Kidney epithelial cell (primary cell): Measurements from ENCODE around the gene EML3. TPM values are rescaled to one million over a fixed set of nuclear protein-coding genes. Genes with fewer than 3 reads are reported as not detected.
"Not testable (repeated sequence)": the region's sequence is repeated elsewhere in the genome, so short reads cannot be mapped to it uniquely, and the experiment has no call there.

ENCODE experiments used
- DNase-seq: peaks from one replicate; pipeline ENCODE4 v3.0.0-alpha.2; 2010; ENCODE audit warnings: low read depth
- H3K27me3 ChIP-seq: 2 replicates; pipeline ENCODE4 v1.6.0; 2011; ENCODE audit warnings: low read length; ENCODE audit not compliant: control insufficient read depth, insufficient read depth
- H3K36me3 ChIP-seq: 2 replicates; pipeline ENCODE4 v1.5.1; 2011; ENCODE audit warnings: low read length; ENCODE audit not compliant: control insufficient read depth, insufficient read depth
- H3K4me3 ChIP-seq: 2 replicates; pipeline ENCODE4 v1.5.1; 2011; ENCODE audit warnings: low read depth, mild to moderate bottlenecking, control low read depth, low read length
- CTCF ChIP-seq: IDR thresholded peaks from 2 replicates; pipeline ENCODE4 v1.5.1; 2011; ENCODE audit warnings: mild to moderate bottlenecking, moderate library complexity, low read length, control low read depth, inconsistent platforms; ENCODE audit not compliant: insufficient read depth, poor library complexity, severe bottlenecking
- total RNA-seq: library from RNA; depleted of rRNA; stranded (reverse); fragments of >200 nt; gene quantifications from 2 replicates; pipeline ENCODE4 v1.2.3, GENCODE V29; 2015

EML3 gene
- total RNA-seq, 1 donor from 2014 or later, result 21.1 TPM

GRCh38 chr11:62591448-62592145 lies 21.0 kb downstream of the EML3 start, which contains the start of gene TUT1:
Gene TUT1, minus strand, starts transcription at chr11:62591523. Its CDS starts 38 bp downstream, at chr11:62591485.
- Histone ChIP-seq H3K36me3 (peaks cover 7% of the 10 kb centered on the region), H3K4me3 (peak within 1 kb of the TSS; percentile 91), H3K27me3 (no peaks in the 10 kb centered on the region)
- DNase-seq, result peak; percentile 94
- TF ChIP-seq CTCF, result no peak

- peak; percentile 38 for TF ChIP-seq CTCF
- Histone ChIP-seq H3K27me3 (no peaks in the 10 kb centered on the region), H3K4me3 (no peak overlapping the region), H3K36me3 (peaks cover 4% of the 10 kb centered on the region)
- no peak for DNase-seq
These were observed 23.5 kb downstream of the EML3 start for GRCh38 chr11:62588966-62589637.

DNA sequence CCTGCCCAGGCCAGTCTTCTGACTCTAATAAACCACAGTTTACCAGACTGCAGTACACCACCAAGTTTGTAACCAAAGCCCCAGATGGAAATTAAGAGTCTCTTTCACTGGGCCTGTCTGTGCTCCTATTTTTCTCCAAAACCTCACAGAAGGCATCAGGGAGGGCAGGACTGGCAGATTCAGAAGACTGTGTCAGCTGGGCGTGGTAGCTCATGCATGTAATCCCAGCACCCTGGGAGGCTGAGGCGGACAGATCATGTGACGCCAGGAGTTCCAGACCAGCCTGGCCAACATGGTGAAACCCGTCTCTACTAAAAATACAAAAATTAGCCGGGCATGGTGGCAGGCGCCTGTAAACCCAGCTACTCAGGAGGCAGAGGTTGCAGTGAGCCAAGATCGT lies 27.2 kb downstream of the EML3 start:
- H3K27me3 ChIP-seq, DNase-seq, H3K4me3 ChIP-seq, H3K36me3 ChIP-seq: not testable (repeated sequence)

DNA sequence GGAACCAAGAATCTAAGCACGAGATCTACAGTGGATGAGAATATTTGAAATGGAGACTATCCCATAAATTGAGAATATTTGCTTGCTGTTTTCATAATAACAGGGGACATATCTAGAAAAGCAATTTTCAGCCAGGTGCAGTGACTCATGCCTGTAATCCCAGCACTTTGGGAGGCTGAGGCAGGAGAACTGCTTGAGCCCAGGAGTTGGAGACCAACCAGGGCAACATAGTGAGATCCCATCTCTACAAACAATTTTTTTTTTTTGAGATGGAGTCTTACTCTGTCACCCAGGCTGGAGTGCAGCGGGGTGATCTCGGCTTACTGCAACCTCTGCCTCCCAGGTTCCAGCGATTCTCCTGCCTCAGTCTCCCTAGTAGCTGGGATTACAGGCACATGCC lies 30.8 kb downstream of the EML3 start:
- H3K36me3 ChIP-seq, result not testable (repeated sequence)

GRCh38 chr11:62580959-62581715 lies 31.4 kb downstream of the EML3 start:
- Histone ChIP-seq H3K4me3 (no peak overlapping the region), H3K36me3 (peaks cover 4% of the 10 kb centered on the region), H3K27me3 (no peaks in the 10 kb centered on the region)
- no peak for DNase-seq
- TF ChIP-seq CTCF, result no peak

More for the DNA sequence above, 30.8 kb downstream of the EML3 start:
- not testable (repeated sequence) for H3K27me3 ChIP-seq, H3K4me3 ChIP-seq, DNase-seq

DNA sequence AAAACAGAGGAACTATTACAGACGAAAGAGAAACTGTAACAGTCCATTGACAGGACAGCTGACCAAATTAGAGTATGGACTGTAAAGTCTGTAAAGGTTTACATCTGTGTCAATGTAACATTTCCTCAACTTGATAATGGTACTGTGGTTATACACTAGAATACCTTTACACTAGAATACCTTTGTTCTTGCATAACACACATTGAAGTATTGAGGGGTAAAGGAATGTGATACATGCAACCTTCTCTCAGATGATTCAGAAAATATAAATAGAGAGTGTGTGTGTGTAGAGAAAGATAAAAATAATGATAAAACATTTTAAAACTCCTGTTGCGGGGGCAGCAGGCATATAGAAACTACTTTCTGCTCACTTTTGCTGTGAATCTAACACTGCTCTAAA lies 33.3 kb downstream of the EML3 start:
- no peak for TF ChIP-seq CTCF

More for the DNA sequence above, 33.3 kb downstream of the EML3 start:
- no peak overlapping the region for H3K4me3 ChIP-seq
- no peaks in the 10 kb centered on the region for H3K27me3 ChIP-seq
- no peak for DNase-seq
- peaks cover 1% of the 10 kb centered on the region for H3K36me3 ChIP-seq
